ENCODE measurements around the gene PTPRD. TPM values are rescaled to one million over a fixed set of nuclear protein-coding genes. Genes with fewer than 3 reads are reported as not detected.

The PTPRD gene
- total and polyA plus RNA-seq, 2 donors (not counting 1 experiment from before 2014, with no cell fraction given) = not detected

DNA sequence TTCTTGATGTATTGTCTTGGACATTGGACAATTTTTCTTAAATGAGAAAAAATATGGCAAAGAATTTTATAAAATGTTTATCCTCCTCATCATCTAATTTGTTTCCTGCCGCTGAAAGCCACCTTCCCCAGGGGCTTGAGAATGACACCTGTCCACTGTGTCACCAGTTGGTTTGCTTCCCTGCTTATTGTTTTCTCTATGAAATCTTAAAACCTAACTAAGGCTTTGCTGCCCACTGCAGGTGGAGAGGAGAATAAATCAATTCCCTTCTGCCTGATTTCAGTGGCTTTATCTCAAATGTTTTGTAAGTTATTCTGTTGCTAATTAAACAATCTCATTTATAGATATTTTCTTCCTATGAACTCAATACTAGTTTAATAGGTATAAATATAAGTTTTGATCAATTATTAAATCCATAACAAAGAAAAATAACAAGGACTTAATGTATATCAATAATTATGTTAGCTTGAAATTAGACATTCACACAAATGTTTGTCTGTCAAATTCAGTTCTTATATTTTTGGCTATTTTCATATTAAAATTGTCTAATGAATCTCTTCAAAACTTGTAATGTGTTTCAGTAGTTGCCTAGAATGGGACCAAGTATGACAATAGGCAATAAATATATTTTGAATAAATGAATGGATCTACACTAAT is 822.5 kb downstream of the PTPRD start:
- H3K27ac ChIP-seq (ENCODE audit: low read length in 2 of 2) = no peak overlapping the region
- intact Hi-C loops (cut with micrococcal nuclease) = loop anchor here (1.0 kb wide), 1 partner anchor 184 kb away; no protein-coding TSS in a partner anchor
- no peaks in the 10 kb centered on the region for H3K36me3 ChIP-seq (replicated peaks in 1 of 2; ENCODE audit: control extremely low read depth in 1 of 2, control insufficient read depth in 1 of 2, extremely low read depth in 1 of 2, insufficient read depth in 2 of 2, low read length in 1 of 2)
- H3K79me2 ChIP-seq (ENCODE audit: control insufficient read depth, insufficient read depth, low read length) = no peaks in the 10 kb centered on the region
- peak; percentile 44 for DNase-seq
- no peak overlapping the region for H2AFZ ChIP-seq (ENCODE audit: insufficient read depth, low read depth, low read length, poor library complexity, severe bottlenecking)
- POLR2A ChIA-PET = no interaction called here
- H3K9me3 ChIP-seq (ENCODE audit: control extremely low read depth in 1 of 3, control insufficient read depth in 2 of 3, insufficient read depth in 1 of 3, low read length in 2 of 3) = no peaks in the 10 kb centered on the region
- H3K4me3 ChIP-seq (ENCODE audit: control extremely low read depth in 1 of 5, extremely low read depth in 1 of 5, insufficient read depth in 1 of 5, low read depth in 2 of 5, low read length in 4 of 5) = no peak overlapping the region
- H3K4me1 Mint-ChIP-seq = peaks cover 4% of the 10 kb centered on the region
- peak; percentile 24 for ATAC-seq (ENCODE audit: low read depth)
- no peak overlapping the region for H3K4me3 Mint-ChIP-seq
- no peaks in the 10 kb centered on the region for H3K27me3 Mint-ChIP-seq
- H3K27ac Mint-ChIP-seq = no peak overlapping the region
- H3K9me3 Mint-ChIP-seq (ENCODE audit: insufficient read depth) = no peaks in the 10 kb centered on the region
- H3K4me1 ChIP-seq (ENCODE audit: control insufficient read depth in 2 of 2, insufficient read depth in 2 of 2, low read length in 2 of 2) = peaks cover 0 to 6% of the 10 kb centered on the region in 2 donors
- no peaks in the 10 kb centered on the region for H3K27me3 ChIP-seq (replicated peaks in 1 of 4; ENCODE audit: control extremely low read depth in 1 of 4, control insufficient read depth in 3 of 4, insufficient read depth in 4 of 4, low read length in 3 of 4)
- WGBS (ENCODE audit: insufficient coverage) = no CpG with 5 or more reads among the region's 1 CpG
- no peak overlapping the region for H3K9ac ChIP-seq (ENCODE audit: low read length)
- H3K4me2 ChIP-seq (replicated peaks; ENCODE audit: low read depth, low read length, poor library complexity, severe bottlenecking) = no peak overlapping the region
- H4K20me1 ChIP-seq (ENCODE audit: control insufficient read depth, insufficient read depth, low read length, poor library complexity, severe bottlenecking) = no peaks in the 10 kb centered on the region
- CTCF ChIA-PET = interaction anchor here (1.4 to 4.5 kb wide), 4 partner anchors 14 to 183 kb away, joined by 4 to 55 read pairs (median 6); no protein-coding TSS in a partner anchor
- TF ChIP-seq EZH2 (IDR thresholded peaks at IDR 0.05; ENCODE audit: borderline replicate concordance, insufficient read depth, low read depth, low read length, poor library complexity, severe bottlenecking) = no peak
- TF ChIP-seq, protein P1, sequence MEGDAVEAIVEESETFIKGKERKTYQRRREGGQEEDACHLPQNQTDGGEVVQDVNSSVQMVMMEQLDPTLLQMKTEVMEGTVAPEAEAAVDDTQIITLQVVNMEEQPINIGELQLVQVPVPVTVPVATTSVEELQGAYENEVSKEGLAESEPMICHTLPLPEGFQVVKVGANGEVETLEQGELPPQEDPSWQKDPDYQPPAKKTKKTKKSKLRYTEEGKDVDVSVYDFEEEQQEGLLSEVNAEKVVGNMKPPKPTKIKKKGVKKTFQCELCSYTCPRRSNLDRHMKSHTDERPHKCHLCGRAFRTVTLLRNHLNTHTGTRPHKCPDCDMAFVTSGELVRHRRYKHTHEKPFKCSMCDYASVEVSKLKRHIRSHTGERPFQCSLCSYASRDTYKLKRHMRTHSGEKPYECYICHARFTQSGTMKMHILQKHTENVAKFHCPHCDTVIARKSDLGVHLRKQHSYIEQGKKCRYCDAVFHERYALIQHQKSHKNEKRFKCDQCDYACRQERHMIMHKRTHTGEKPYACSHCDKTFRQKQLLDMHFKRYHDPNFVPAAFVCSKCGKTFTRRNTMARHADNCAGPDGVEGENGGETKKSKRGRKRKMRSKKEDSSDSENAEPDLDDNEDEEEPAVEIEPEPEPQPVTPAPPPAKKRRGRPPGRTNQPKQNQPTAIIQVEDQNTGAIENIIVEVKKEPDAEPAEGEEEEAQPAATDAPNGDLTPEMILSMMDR (IDR thresholded peaks at IDR 0.05) = peak; percentile 78

DNA sequence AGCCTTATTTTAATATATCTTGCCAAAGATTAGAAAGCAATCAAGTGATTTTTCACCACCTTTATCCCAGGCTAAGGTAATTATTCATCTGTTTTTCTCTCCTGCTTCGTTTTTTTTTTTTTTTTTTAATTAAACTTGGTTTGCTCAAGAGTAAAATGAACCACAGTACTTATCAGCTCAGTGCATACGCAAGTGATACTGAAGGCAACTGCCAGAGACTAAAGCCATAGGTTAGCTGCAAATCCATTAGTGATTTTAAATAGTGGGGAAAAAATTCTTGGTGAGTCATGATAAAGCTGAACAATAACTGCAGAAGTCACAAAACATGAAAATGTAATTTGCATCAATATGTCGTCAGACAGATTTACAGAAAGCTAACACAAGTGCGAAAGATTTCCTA is 829.1 kb downstream of the PTPRD start:
- no peaks in the 10 kb centered on the region for H3K9me3 ChIP-seq (ENCODE audit: control extremely low read depth in 1 of 3, control insufficient read depth in 2 of 3, insufficient read depth in 1 of 3, low read length in 2 of 3)
- WGBS (ENCODE audit: insufficient coverage) = no CpG with 5 or more reads among the region's 4 CpGs
- DNase-seq = no peak

More for the DNA sequence above, 829.1 kb downstream of the PTPRD start:
- H3K4me1 ChIP-seq (ENCODE audit: control insufficient read depth in 2 of 2, insufficient read depth in 2 of 2, low read length in 2 of 2) = no peaks in the 10 kb centered on the region
- intact Hi-C loops (cut with micrococcal nuclease) = no loop called here
- Mint-ChIP-seq H3K4me1 (no peaks in the 10 kb centered on the region), H3K27ac (no peak overlapping the region), H3K27me3 (no peaks in the 10 kb centered on the region), H3K4me3 (no peak overlapping the region), H3K9me3 (ENCODE audit: insufficient read depth) (no peaks in the 10 kb centered on the region)
- H3K4me2 ChIP-seq (replicated peaks; ENCODE audit: low read depth, low read length, poor library complexity, severe bottlenecking) = no peak overlapping the region
- no peak overlapping the region for H3K9ac ChIP-seq (ENCODE audit: low read length)
- H3K27ac ChIP-seq (ENCODE audit: low read length in 2 of 2) = no peak overlapping the region
- no peaks in the 10 kb centered on the region for H3K36me3 ChIP-seq (replicated peaks in 1 of 2; ENCODE audit: control extremely low read depth in 1 of 2, control insufficient read depth in 1 of 2, extremely low read depth in 1 of 2, insufficient read depth in 2 of 2, low read length in 1 of 2)
- no peak overlapping the region for H2AFZ ChIP-seq (ENCODE audit: insufficient read depth, low read depth, low read length, poor library complexity, severe bottlenecking)
- TF ChIP-seq, protein P1 (IDR thresholded peaks at IDR 0.05) = no peak
- TF ChIP-seq EZH2 (IDR thresholded peaks at IDR 0.05; ENCODE audit: borderline replicate concordance, insufficient read depth, low read depth, low read length, poor library complexity, severe bottlenecking) = no peak
- ChIA-PET CTCF (interaction anchor here (1.1 kb wide), 1 partner anchor 19 kb away, joined by 3 read pairs; no protein-coding TSS in a partner anchor), POLR2A (no interaction called here)
- H3K4me3 ChIP-seq (ENCODE audit: control extremely low read depth in 1 of 5, extremely low read depth in 1 of 5, insufficient read depth in 1 of 5, low read depth in 2 of 5, low read length in 4 of 5) = no peak overlapping the region
- H3K79me2 ChIP-seq (ENCODE audit: control insufficient read depth, insufficient read depth, low read length) = no peaks in the 10 kb centered on the region
- H4K20me1 ChIP-seq (ENCODE audit: control insufficient read depth, insufficient read depth, low read length, poor library complexity, severe bottlenecking) = no peaks in the 10 kb centered on the region
- no peak for ATAC-seq (ENCODE audit: low read depth)
- H3K27me3 ChIP-seq (replicated peaks in 1 of 4; ENCODE audit: control extremely low read depth in 1 of 4, control insufficient read depth in 3 of 4, insufficient read depth in 4 of 4, low read length in 3 of 4) = no peaks in the 10 kb centered on the region

All from B cell (primary cell).